NOMO-1 treated with DMSO at 0.1 percent for 48 hours (cell line): ENCODE data around the gene FGF8.

Source experiments
- DNase-seq: peaks from one replicate; lab custom pipeline; 2025; ENCODE audit not compliant: unreplicated experiment; lab: John Stamatoyannopoulos, UW

The FGF8 gene

GRCh38 chr10:101741938-101742337, 34.0 kb downstream of the FGF8 start:
- no peak for DNase-seq

GRCh38 chr10:101736666-101737065, 39.2 kb downstream of the FGF8 start:
- no peak for DNase-seq

GRCh38 chr10:101732096-101732495, 43.8 kb downstream of the FGF8 start:
- DNase-seq, result no peak

- DNase-seq, result no peak
These were observed 49.9 kb downstream of the FGF8 start for GRCh38 chr10:101726115-101726387.

GRCh38 chr10:101725296-101726114, 50.4 kb downstream of the FGF8 start:
- no peak for DNase-seq

- no peak for DNase-seq
These were observed 51.5 kb downstream of the FGF8 start for GRCh38 chr10:101724446-101724845.

GRCh38 chr10:101723176-101723575, 52.7 kb downstream of the FGF8 start:
- DNase-seq, result no peak

GRCh38 chr10:101721806-101722205, 54.1 kb downstream of the FGF8 start:
- no peak for DNase-seq

GRCh38 chr10:101720606-101721230, 55.2 kb downstream of the FGF8 start:
- no peak for DNase-seq
